ENCODE data around the gene ARHGEF11.

- TF ChIP-seq CTCF (IDR thresholded peaks at IDR 0.05), result peak; percentile 87
- no peak for TF ChIP-seq ZFX (IDR thresholded peaks at IDR 0.05; ENCODE audit: borderline replicate concordance)
Observed at GRCh38 chr1:157073944-157074685, 28.6 kb upstream of the ARHGEF11 start.

All from 22Rv1 (cell line).